ENCODE results near the gene NDUFB10.

NDUFB10 gene

DNA sequence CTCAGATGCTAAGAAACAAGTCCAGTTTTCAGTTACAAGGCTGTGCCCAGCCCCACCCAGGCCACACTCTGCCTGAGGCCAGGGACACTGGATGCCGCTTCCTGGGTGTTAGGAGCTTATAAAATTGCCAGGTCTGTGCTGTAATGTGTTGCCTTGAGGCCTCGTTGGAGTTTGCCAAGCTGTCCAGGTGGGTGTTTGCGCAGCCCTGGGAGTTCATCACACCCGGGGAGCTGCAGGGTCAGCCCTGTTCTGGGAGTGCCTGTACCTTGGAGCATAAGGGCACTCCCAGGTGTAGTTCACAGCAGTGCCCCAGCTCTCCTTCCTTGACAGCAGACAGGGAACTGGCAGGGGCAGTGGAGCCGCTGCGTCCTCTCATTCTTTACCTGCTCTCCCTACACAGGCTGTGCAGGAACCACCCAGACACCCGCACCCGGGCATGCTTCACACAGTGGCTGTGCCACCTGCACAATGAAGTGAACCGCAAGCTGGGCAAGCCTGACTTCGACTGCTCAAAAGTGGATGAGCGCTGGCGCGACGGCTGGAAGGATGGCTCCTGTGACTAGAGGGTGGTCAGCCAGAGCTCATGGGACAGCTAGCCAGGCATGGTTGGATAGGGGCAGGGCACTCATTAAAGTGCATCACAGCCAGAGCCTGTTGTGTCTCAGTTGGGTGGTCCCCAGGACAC lies 26.3 kb downstream of the NDUFB10 start:
- POLR2A ChIA-PET: interaction anchor here (0.5 to 0.8 kb wide), 2 partner anchors 19 to 170 kb away, joined by 3 read pairs; partner anchors contain the start of gene TRAF7
- DNase-seq: no peak
- CTCF ChIA-PET: interaction anchor here (0.5 to 1.7 kb wide), 4 partner anchors 13 to 37 kb away, joined by 3 to 10 read pairs (median 4); no protein-coding TSS in a partner anchor
- Histone ChIP-seq H3K9me3 (ENCODE audit: control extremely low read depth in 1 of 5, control insufficient read depth in 4 of 5, insufficient read depth in 2 of 5, low read depth in 1 of 5, low read length in 4 of 5) (no peaks in the 10 kb centered on the region), H3K27ac (ENCODE audit: insufficient read depth in 1 of 2, low read depth in 1 of 2, low read length in 2 of 2, poor library complexity in 1 of 2, severe bottlenecking in 2 of 2) (no peak overlapping the region), H3K4me1 (ENCODE audit: control extremely low read depth in 1 of 4, control insufficient read depth in 4 of 4, insufficient read depth in 4 of 4, low read length in 3 of 4) (peaks cover 0 to 31% (median 26%) of the 10 kb centered on the region in 4 experiments), H3K36me3 (ENCODE audit: control insufficient read depth in 4 of 4, insufficient read depth in 4 of 4, low read length in 3 of 4) (peaks cover 0 to 22% (median 16%) of the 10 kb centered on the region in 4 experiments), H3K4me3 (ENCODE audit: control insufficient read depth in 1 of 7, extremely low read depth in 1 of 7, insufficient read depth in 4 of 7, low read depth in 2 of 7, low read length in 6 of 7) (peak overlapping the region in 1 of 7 experiments; percentile 82), H3K27me3 (replicated peaks in 2 of 5; ENCODE audit: control insufficient read depth in 4 of 5, insufficient read depth in 5 of 5, low read length in 4 of 5) (peaks cover 0 to 59% (median 35%) of the 10 kb centered on the region in 5 experiments)
- whole genome bisulfite sequencing (ENCODE audit: insufficient coverage): 97% methylated on average over 14 of the region's 14 CpGs

DNA sequence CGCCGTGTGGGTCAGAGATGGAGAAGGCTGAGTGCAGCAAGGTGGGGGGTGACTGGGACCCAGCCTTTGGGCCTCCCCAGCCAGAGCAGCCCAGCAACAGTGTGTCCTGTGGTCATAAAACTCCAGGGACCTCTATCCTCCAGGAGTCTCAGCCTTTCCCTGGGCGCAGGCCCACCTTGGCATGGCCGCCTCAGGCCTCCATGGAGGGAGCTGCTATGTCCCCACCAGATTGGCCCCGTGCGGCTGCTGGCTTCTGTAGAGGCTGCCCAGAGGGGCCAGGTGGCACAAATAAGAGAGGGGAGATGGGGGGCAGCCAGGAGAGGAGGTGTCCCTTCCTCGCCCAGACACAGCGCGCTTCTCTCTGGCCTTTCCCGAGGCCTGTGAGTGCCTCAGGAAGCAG lies 27.9 kb downstream of the NDUFB10 start:
- H3K27me3 ChIP-seq (replicated peaks in 2 of 5; ENCODE audit: control insufficient read depth in 4 of 5, insufficient read depth in 5 of 5, low read length in 4 of 5): peaks cover 0 to 56% (median 33%) of the 10 kb centered on the region in 5 experiments
- 90% methylated on average over 9 of the region's 10 CpGs for WGBS (ENCODE audit: insufficient coverage)
- DNase-seq: no peak
- no peak overlapping the region for H3K4me3 ChIP-seq (ENCODE audit: control insufficient read depth in 1 of 7, extremely low read depth in 1 of 7, insufficient read depth in 4 of 7, low read depth in 2 of 7, low read length in 6 of 7)
- H3K9me3 ChIP-seq (ENCODE audit: control extremely low read depth in 1 of 5, control insufficient read depth in 4 of 5, insufficient read depth in 2 of 5, low read depth in 1 of 5, low read length in 4 of 5): no peaks in the 10 kb centered on the region
- H3K36me3 ChIP-seq (ENCODE audit: control insufficient read depth in 4 of 4, insufficient read depth in 4 of 4, low read length in 3 of 4): peaks cover 0 to 22% (median 16%) of the 10 kb centered on the region in 4 experiments
- ChIA-PET POLR2A (no interaction called here), CTCF (no interaction called here)
- H3K27ac ChIP-seq (ENCODE audit: insufficient read depth in 1 of 2, low read depth in 1 of 2, low read length in 2 of 2, poor library complexity in 1 of 2, severe bottlenecking in 2 of 2): no peak overlapping the region
- H3K4me1 ChIP-seq (ENCODE audit: control extremely low read depth in 1 of 4, control insufficient read depth in 4 of 4, insufficient read depth in 4 of 4, low read length in 3 of 4): peaks cover 0 to 45% (median 38%) of the 10 kb centered on the region in 4 experiments

DNA sequence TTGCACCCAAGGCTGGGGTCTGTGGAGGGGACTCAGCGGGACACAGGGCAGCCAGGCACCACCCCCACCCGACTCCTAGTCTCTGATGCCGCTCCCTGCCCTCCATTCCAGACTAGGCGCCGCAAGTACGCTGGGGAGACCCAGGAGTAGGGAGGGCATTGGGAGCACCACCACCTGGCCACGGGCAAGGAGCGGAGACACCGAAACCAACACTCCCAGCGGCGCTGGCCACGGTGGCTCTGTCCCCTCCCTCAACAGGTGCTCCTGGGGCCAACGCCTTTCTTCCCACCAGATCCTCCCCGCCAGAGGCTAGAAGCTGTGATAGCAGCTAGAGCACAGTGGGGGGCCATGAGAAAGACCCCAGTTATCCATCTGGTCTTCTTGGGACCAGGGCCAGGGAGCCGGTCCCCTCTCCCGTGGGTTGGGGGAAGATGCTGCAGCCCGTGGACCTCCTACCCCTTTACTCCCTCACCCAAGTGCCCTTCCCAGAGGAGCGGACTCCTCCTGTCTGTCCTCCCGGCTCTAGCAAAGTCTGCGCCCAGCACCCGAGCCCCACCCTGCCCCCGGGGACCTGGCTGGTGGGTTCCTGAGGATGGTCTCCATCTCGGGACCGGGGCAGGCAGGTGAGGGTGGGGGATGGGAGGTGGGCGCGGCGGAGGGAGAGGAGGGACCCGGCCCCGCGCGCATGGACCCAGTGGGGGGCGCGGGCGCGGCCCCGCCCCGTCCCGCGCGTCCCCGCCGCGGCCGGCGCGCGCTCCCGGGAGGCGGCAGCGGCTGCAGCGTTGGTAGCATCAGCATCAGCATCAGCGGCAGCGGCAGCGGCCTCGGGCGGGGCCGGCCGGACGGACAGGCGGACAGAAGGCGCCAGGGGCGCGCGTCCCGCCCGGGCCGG lies 30.1 kb downstream of the NDUFB10 start, which contains the start of gene SYNGR3:
SYNGR3 (plus strand) TSS at position 762 of the 892 bp plus-strand sequence. CDS start 133 bp downstream, outside the sequence.
- ChIA-PET CTCF (interaction anchor here (1.3 kb wide), 1 partner anchor 21 kb away, joined by 3 read pairs; no protein-coding TSS in a partner anchor), POLR2A (no interaction called here)
- Histone ChIP-seq H3K9me3 (ENCODE audit: control extremely low read depth in 1 of 5, control insufficient read depth in 4 of 5, insufficient read depth in 2 of 5, low read depth in 1 of 5, low read length in 4 of 5) (no peaks in the 10 kb centered on the region), H3K27ac (ENCODE audit: insufficient read depth in 1 of 2, low read depth in 1 of 2, low read length in 2 of 2, poor library complexity in 1 of 2, severe bottlenecking in 2 of 2) (no peak within 1 kb of the TSS), H3K4me3 (ENCODE audit: control insufficient read depth in 1 of 7, extremely low read depth in 1 of 7, insufficient read depth in 4 of 7, low read depth in 2 of 7, low read length in 6 of 7) (peak within 1 kb of the TSS in 6 of 7 experiments; percentile 19 to 66 (median 36)), H3K36me3 (ENCODE audit: control insufficient read depth in 4 of 4, insufficient read depth in 4 of 4, low read length in 3 of 4) (peaks cover 0 to 22% (median 16%) of the 10 kb centered on the region in 4 experiments), H3K4me1 (ENCODE audit: control extremely low read depth in 1 of 4, control insufficient read depth in 4 of 4, insufficient read depth in 4 of 4, low read length in 3 of 4) (peaks cover 0 to 39% (median 30%) of the 10 kb centered on the region in 4 experiments), H3K27me3 (replicated peaks in 2 of 5; ENCODE audit: control insufficient read depth in 4 of 5, insufficient read depth in 5 of 5, low read length in 4 of 5) (peaks cover 0 to 45% (median 22%) of the 10 kb centered on the region in 5 experiments)
- WGBS (ENCODE audit: insufficient coverage): 9% methylated on average over 51 of the region's 67 CpGs
- DNase-seq: no peak

- no peak for DNase-seq
- POLR2A ChIA-PET: no interaction called here
- Histone ChIP-seq H3K27ac (ENCODE audit: insufficient read depth in 1 of 2, low read depth in 1 of 2, low read length in 2 of 2, poor library complexity in 1 of 2, severe bottlenecking in 2 of 2) (no peak overlapping the region), H3K4me3 (ENCODE audit: control insufficient read depth in 1 of 7, extremely low read depth in 1 of 7, insufficient read depth in 4 of 7, low read depth in 2 of 7, low read length in 6 of 7) (peak overlapping the region in 2 of 7 experiments; percentile 36 to 50), H3K9me3 (ENCODE audit: control extremely low read depth in 1 of 5, control insufficient read depth in 4 of 5, insufficient read depth in 2 of 5, low read depth in 1 of 5, low read length in 4 of 5) (no peaks in the 10 kb centered on the region), H3K4me1 (ENCODE audit: control extremely low read depth in 1 of 4, control insufficient read depth in 4 of 4, insufficient read depth in 4 of 4, low read length in 3 of 4) (peaks cover 0 to 34% (median 24%) of the 10 kb centered on the region in 4 experiments), H3K36me3 (ENCODE audit: control insufficient read depth in 4 of 4, insufficient read depth in 4 of 4, low read length in 3 of 4) (peaks cover 0 to 22% (median 16%) of the 10 kb centered on the region in 4 experiments), H3K27me3 (replicated peaks in 2 of 5; ENCODE audit: control insufficient read depth in 4 of 5, insufficient read depth in 5 of 5, low read length in 4 of 5) (peaks cover 0 to 45% (median 22%) of the 10 kb centered on the region in 5 experiments)
- CTCF ChIA-PET: no interaction called here
- no CpG with 5 or more reads among the region's 25 CpGs for WGBS (ENCODE audit: insufficient coverage)
Observed at GRCh38 chr16:1990101-1990350, 30.7 kb downstream of the NDUFB10 start.

- 2% methylated on average over 34 of the region's 50 CpGs for WGBS (ENCODE audit: insufficient coverage)
- Histone ChIP-seq H3K4me3 (ENCODE audit: control insufficient read depth in 1 of 7, extremely low read depth in 1 of 7, insufficient read depth in 4 of 7, low read depth in 2 of 7, low read length in 6 of 7) (peak overlapping the region in 6 of 7 experiments; percentile 19 to 66 (median 36)), H3K4me1 (ENCODE audit: control extremely low read depth in 1 of 4, control insufficient read depth in 4 of 4, insufficient read depth in 4 of 4, low read length in 3 of 4) (peaks cover 0 to 29% (median 22%) of the 10 kb centered on the region in 4 experiments), H3K27ac (ENCODE audit: insufficient read depth in 1 of 2, low read depth in 1 of 2, low read length in 2 of 2, poor library complexity in 1 of 2, severe bottlenecking in 2 of 2) (no peak overlapping the region), H3K27me3 (replicated peaks in 2 of 5; ENCODE audit: control insufficient read depth in 4 of 5, insufficient read depth in 5 of 5, low read length in 4 of 5) (peaks cover 0 to 45% (median 22%) of the 10 kb centered on the region in 5 experiments), H3K36me3 (ENCODE audit: control insufficient read depth in 4 of 4, insufficient read depth in 4 of 4, low read length in 3 of 4) (peaks cover 0 to 19% (median 14%) of the 10 kb centered on the region in 4 experiments), H3K9me3 (ENCODE audit: control extremely low read depth in 1 of 5, control insufficient read depth in 4 of 5, insufficient read depth in 2 of 5, low read depth in 1 of 5, low read length in 4 of 5) (no peaks in the 10 kb centered on the region)
- POLR2A ChIA-PET: no interaction called here
- CTCF ChIA-PET: no interaction called here
- DNase-seq: peak in 1 of 3 donors; percentile 10
Observed at GRCh38 chr16:1990351-1991134, 31.2 kb downstream of the NDUFB10 start.

DNA sequence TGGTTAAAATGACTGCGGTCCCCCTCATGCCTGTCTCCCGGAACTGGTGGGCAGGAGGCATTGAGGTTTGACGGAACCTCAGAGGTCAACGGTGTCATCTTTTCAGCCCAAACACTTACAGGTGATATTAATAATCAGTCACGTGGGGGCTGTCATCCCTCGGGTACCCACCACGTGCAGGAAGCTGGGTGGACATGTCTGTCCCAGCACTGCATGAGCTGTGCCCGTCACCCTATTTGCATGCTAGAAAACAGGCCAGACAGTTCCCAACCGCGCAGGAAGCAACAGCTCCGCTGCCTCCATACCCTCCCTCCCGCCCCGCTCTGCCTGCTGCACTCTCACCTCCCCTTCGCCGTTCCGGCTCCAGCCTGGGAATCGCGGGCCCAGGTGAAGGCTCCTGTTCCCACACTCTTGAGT lies 31.8 kb downstream of the NDUFB10 start:
- Histone ChIP-seq H3K4me3 (ENCODE audit: control insufficient read depth in 1 of 7, extremely low read depth in 1 of 7, insufficient read depth in 4 of 7, low read depth in 2 of 7, low read length in 6 of 7) (peak overlapping the region in 4 of 7 experiments; percentile 46 to 66 (median 58)), H3K4me1 (ENCODE audit: control extremely low read depth in 1 of 4, control insufficient read depth in 4 of 4, insufficient read depth in 4 of 4, low read length in 3 of 4) (peaks cover 0 to 29% (median 21%) of the 10 kb centered on the region in 4 experiments), H3K9me3 (ENCODE audit: control extremely low read depth in 1 of 5, control insufficient read depth in 4 of 5, insufficient read depth in 2 of 5, low read depth in 1 of 5, low read length in 4 of 5) (no peaks in the 10 kb centered on the region), H3K36me3 (ENCODE audit: control insufficient read depth in 4 of 4, insufficient read depth in 4 of 4, low read length in 3 of 4) (peaks cover 0 to 13% (median 9%) of the 10 kb centered on the region in 4 experiments), H3K27ac (ENCODE audit: insufficient read depth in 1 of 2, low read depth in 1 of 2, low read length in 2 of 2, poor library complexity in 1 of 2, severe bottlenecking in 2 of 2) (no peak overlapping the region), H3K27me3 (replicated peaks in 2 of 5; ENCODE audit: control insufficient read depth in 4 of 5, insufficient read depth in 5 of 5, low read length in 4 of 5) (peaks cover 0 to 45% (median 22%) of the 10 kb centered on the region in 5 experiments)
- WGBS (ENCODE audit: insufficient coverage): 1% methylated on average over 15 of the region's 18 CpGs
- ChIA-PET POLR2A (interaction anchor here (1.2 to 1.5 kb wide), 2 partner anchors 26 to 157 kb away, joined by 3 read pairs; partner anchors contain the start of gene RPS2), CTCF (no interaction called here)
- peak in 2 of 3 donors; percentile 43 to 48 for DNase-seq
